HG03025 (cell line): ENCODE results near the gene CSNK1A1L.
"Not testable (repeated sequence)": the region's sequence is repeated elsewhere in the genome, so short reads cannot be mapped to it uniquely, and the experiment has no call there.

ENCODE experiments used
- ATAC-seq: cut with Tn5 transposase; IDR thresholded peaks from one replicate; pipeline ENCODE4 v1.9.1; 2021; ENCODE audit warnings: mild to moderate bottlenecking, moderate library complexity; ENCODE audit not compliant: unreplicated experiment, low FRiP score

The CSNK1A1L gene

GRCh38 chr13:37065890-37066526, 39.5 kb downstream of the CSNK1A1L start:
- ATAC-seq = no peak

GRCh38 chr13:37059848-37060192, 45.6 kb downstream of the CSNK1A1L start:
- ATAC-seq = no peak

- ATAC-seq = peak; percentile 98
Observed at GRCh38 chr13:37058910-37059847, 46.3 kb downstream of the CSNK1A1L start, which contains the start of gene SUPT20H. Gene SUPT20H, minus strand, starts transcription at chr13:37059688. Its CDS starts 8,198 bp downstream, at chr13:37051490.

GRCh38 chr13:37056228-37056627, 49.2 kb downstream of the CSNK1A1L start:
- ATAC-seq = not testable (repeated sequence)
